Measurements from ENCODE around the gene AMPD3. TPM values are rescaled to one million over a fixed set of nuclear protein-coding genes. Genes with fewer than 3 reads are reported as not detected.

AMPD3 gene
- total RNA-seq, 1 donor from 2014 or later, result 3.0 TPM

GRCh38 chr11:10418950-10419310, 36.1 kb upstream of the AMPD3 start:
- TF ChIP-seq CTCF (IDR thresholded peaks at IDR 0.05), result no peak
- TF ChIP-seq EZH2phosphoT487 (IDR thresholded peaks at IDR 0.05), result no peak
- no peak for TF ChIP-seq EZH2 (IDR thresholded peaks at IDR 0.05)
- H3K27me3 ChIP-seq, result no peaks in the 10 kb centered on the region
- H4K20me1 ChIP-seq (ENCODE audit: low read depth), result no peaks in the 10 kb centered on the region
- no peak overlapping the region for H3K4me2 ChIP-seq
- H3K4me1 ChIP-seq, result no peaks in the 10 kb centered on the region
- no peaks in the 10 kb centered on the region for H3K9me3 ChIP-seq (ENCODE audit: low read depth)
- no peaks in the 10 kb centered on the region for H3K36me3 ChIP-seq
- no peak overlapping the region for H3K27ac Mint-ChIP-seq
- peaks cover 4% of the 10 kb centered on the region for H3K27me3 Mint-ChIP-seq (ENCODE audit: insufficient read depth, low read depth)
- no peaks in the 10 kb centered on the region for H3K79me2 ChIP-seq (ENCODE audit: low read depth)
- no peak overlapping the region for H3K9ac ChIP-seq
- H2AFZ ChIP-seq (replicated peaks), result no peak overlapping the region
- no peaks in the 10 kb centered on the region for H3K36me3 Mint-ChIP-seq
- H3K9me3 Mint-ChIP-seq, result peaks cover 11% of the 10 kb centered on the region
- no peak overlapping the region for H3K4me3 Mint-ChIP-seq
- no peaks in the 10 kb centered on the region for H3K4me1 Mint-ChIP-seq
- no peak for DNase-seq (ENCODE audit: low spot score)
- H3K4me3 ChIP-seq, result no peak overlapping the region
- no peak overlapping the region for H3K27ac ChIP-seq
- no peaks in the 10 kb centered on the region for H3F3A ChIP-seq (ENCODE audit: low read depth)

- no peak for DNase-seq (ENCODE audit: low spot score)
- no peaks in the 10 kb centered on the region for H3K36me3 ChIP-seq
- Mint-ChIP-seq H3K4me1 (no peaks in the 10 kb centered on the region), H3K27ac (no peak overlapping the region), H3K36me3 (no peaks in the 10 kb centered on the region), H3K4me3 (no peak overlapping the region), H3K9me3 (peaks cover 10% of the 10 kb centered on the region), H3K27me3 (ENCODE audit: insufficient read depth, low read depth) (peaks cover 6% of the 10 kb centered on the region)
- no peaks in the 10 kb centered on the region for H3K27me3 ChIP-seq
- H3F3A ChIP-seq (ENCODE audit: low read depth), result no peaks in the 10 kb centered on the region
- no peak for TF ChIP-seq EZH2 (IDR thresholded peaks at IDR 0.05)
- H3K27ac ChIP-seq, result no peak overlapping the region
- no peaks in the 10 kb centered on the region for H3K79me2 ChIP-seq (ENCODE audit: low read depth)
- no peak overlapping the region for H3K9ac ChIP-seq
- H3K4me2 ChIP-seq, result no peak overlapping the region
- no peaks in the 10 kb centered on the region for H3K9me3 ChIP-seq (ENCODE audit: low read depth)
- no peak overlapping the region for H3K4me3 ChIP-seq
- H4K20me1 ChIP-seq (ENCODE audit: low read depth), result no peaks in the 10 kb centered on the region
- H2AFZ ChIP-seq (replicated peaks), result no peak overlapping the region
- H3K4me1 ChIP-seq, result no peaks in the 10 kb centered on the region
Measured at GRCh38 chr11:10426475-10426874, 28.6 kb upstream of the AMPD3 start.

GRCh38 chr11:10428453-10428852, 26.6 kb upstream of the AMPD3 start:
- no peak overlapping the region for H3K4me3 ChIP-seq
- H3K27me3 Mint-ChIP-seq (ENCODE audit: insufficient read depth, low read depth), result peaks cover 2% of the 10 kb centered on the region
- H3K4me1 ChIP-seq, result no peaks in the 10 kb centered on the region
- no peak overlapping the region for H3K9ac ChIP-seq
- H3K36me3 Mint-ChIP-seq, result no peaks in the 10 kb centered on the region
- TF ChIP-seq EZH2 (IDR thresholded peaks at IDR 0.05) (no peak), CTCF (IDR thresholded peaks at IDR 0.05) (no peak), EZH2phosphoT487 (IDR thresholded peaks at IDR 0.05) (no peak)
- no peaks in the 10 kb centered on the region for H3K36me3 ChIP-seq
- H3K27me3 ChIP-seq, result no peaks in the 10 kb centered on the region
- H3K9me3 Mint-ChIP-seq, result peaks cover 2% of the 10 kb centered on the region
- no peak overlapping the region for H3K4me2 ChIP-seq
- no peaks in the 10 kb centered on the region for H3K4me1 Mint-ChIP-seq
- H3F3A ChIP-seq (ENCODE audit: low read depth), result no peaks in the 10 kb centered on the region
- H3K27ac ChIP-seq, result no peak overlapping the region
- H3K4me3 Mint-ChIP-seq, result no peak overlapping the region
- no peak overlapping the region for H3K27ac Mint-ChIP-seq
- no peaks in the 10 kb centered on the region for H3K9me3 ChIP-seq (ENCODE audit: low read depth)
- DNase-seq (ENCODE audit: low spot score), result no peak
- H3K79me2 ChIP-seq (ENCODE audit: low read depth), result no peaks in the 10 kb centered on the region
- no peak overlapping the region for H2AFZ ChIP-seq (replicated peaks)
- H4K20me1 ChIP-seq (ENCODE audit: low read depth), result no peaks in the 10 kb centered on the region

- H3K9ac ChIP-seq, result no peak overlapping the region
- Mint-ChIP-seq H3K27ac (no peak overlapping the region), H3K36me3 (no peaks in the 10 kb centered on the region), H3K4me3 (no peak overlapping the region), H3K4me1 (no peaks in the 10 kb centered on the region), H3K27me3 (ENCODE audit: insufficient read depth, low read depth) (peaks cover 2% of the 10 kb centered on the region), H3K9me3 (peaks cover 2% of the 10 kb centered on the region)
- no peak overlapping the region for H3K4me3 ChIP-seq
- DNase-seq (ENCODE audit: low spot score), result no peak
- no peaks in the 10 kb centered on the region for H3K79me2 ChIP-seq (ENCODE audit: low read depth)
- TF ChIP-seq EZH2phosphoT487 (IDR thresholded peaks at IDR 0.05) (no peak), CTCF (IDR thresholded peaks at IDR 0.05) (no peak), EZH2 (IDR thresholded peaks at IDR 0.05) (no peak)
- H2AFZ ChIP-seq (replicated peaks), result no peak overlapping the region
- no peaks in the 10 kb centered on the region for H3K27me3 ChIP-seq
- no peaks in the 10 kb centered on the region for H3F3A ChIP-seq (ENCODE audit: low read depth)
- no peaks in the 10 kb centered on the region for H4K20me1 ChIP-seq (ENCODE audit: low read depth)
- no peak overlapping the region for H3K27ac ChIP-seq
- H3K4me2 ChIP-seq, result no peak overlapping the region
- no peaks in the 10 kb centered on the region for H3K4me1 ChIP-seq
- H3K9me3 ChIP-seq (ENCODE audit: low read depth), result no peaks in the 10 kb centered on the region
- no peaks in the 10 kb centered on the region for H3K36me3 ChIP-seq
Measured at GRCh38 chr11:10429526-10429925, 25.5 kb upstream of the AMPD3 start.

Measured in neural progenitor cell (in vitro differentiated cells).